HCT116 (cell line): ENCODE results near the gene R3HDM4. TPM values are rescaled to one million over a fixed set of nuclear protein-coding genes. Genes with fewer than 3 reads are reported as not detected.
"Not testable (repeated sequence)": the region's sequence is repeated elsewhere in the genome, so short reads cannot be mapped to it uniquely, and the experiment has no call there.

ENCODE experiments used
- ATAC-seq: fragments of 200-7000 bp; cut with Tn5 transposase; 2 replicates; pipeline ENCODE4 v1.9.1; 2020; ENCODE audit warnings: mild to moderate bottlenecking, moderate library complexity
- BruUV-seq: library from RNA; stranded (reverse); fragments of 400-500 nt; replicated peaks from 2 replicates; lab custom pipeline; 2021; lab: Mats Ljungman, UMichigan
- CTCF ChIA-PET: fragments of 300-600 bp; sonication (Branson Sonifier 250); formaldehyde crosslinking; loops from one replicate; lab custom pipeline; 2021; ENCODE audit warnings: antibody characterized with exemption; lab: Charles Lee
- POLR2A ChIA-PET: fragments of 300-600, 350-600 bp; sonication (Branson Sonifier 250); formaldehyde crosslinking; loops from one replicate; lab custom pipeline; 2021; ENCODE audit warnings: antibody characterized with exemption; lab: Charles Lee
- RAD21 ChIA-PET, 2 experiments: fragments of 300-600 bp; sonication (Branson Sonifier 250); formaldehyde crosslinking; loops; one replicate each; lab custom pipeline; 2023; ENCODE audit warnings: low total read pairs in 2 of 2; ENCODE audit not compliant: uncharacterized antibody in 2 of 2, unreplicated experiment in 2 of 2, low non-redundant PET in 1 of 2; lab: Charles Lee
- DNase-seq: peaks from one replicate; pipeline ENCODE4 v3.0.0-alpha.2; 2010; ENCODE audit warnings: low read depth, low spot score
- H2AFZ ChIP-seq: fragments of 200-600 bp; shearing (Covaris generic), sonication (generic); 2 replicates; pipeline ENCODE4 v1.6.1; 2017; ENCODE audit warnings: low read depth, mixed run types, mixed read lengths, antibody characterized with exemption, low read length; ENCODE audit not compliant: poor library complexity, severe bottlenecking
- H3K27ac ChIP-seq: 2 replicates; pipeline ENCODE4 v1.5.1; 2012; ENCODE audit warnings: low read depth, low read length
- H3K27me3 ChIP-seq: fragments of 200-600 bp; sonication (generic); 2 replicates; pipeline ENCODE4 v1.6.1; 2016; ENCODE audit warnings: mixed run types, low read length, mixed read lengths; ENCODE audit not compliant: insufficient read depth
- H3K36me3 ChIP-seq, 2 experiments: fragments of 200-500 bp in 1 of 2; fragments of 200-600 bp in 1 of 2; sonication (Bioruptor generic) in 1 of 2; sonication (generic) in 1 of 2; 2 replicates each; pipeline versions ENCODE4 v1.5.1 to v1.6.1; 2014 to 2016; ENCODE audit warnings: low read length in 2 of 2, inconsistent platforms in 1 of 2, mixed read lengths in 1 of 2, mixed run types in 1 of 2; ENCODE audit not compliant: insufficient read depth in 2 of 2, control insufficient read depth in 1 of 2
- H3K4me1 ChIP-seq, 2 experiments: fragments of 200-600 bp in 1 of 2; sonication (generic) in 1 of 2; 2 replicates each; pipeline versions ENCODE4 v1.5.1 to v1.6.1; 2012 to 2017; ENCODE audit warnings: low read length in 2 of 2, inconsistent platforms in 1 of 2, mild to moderate bottlenecking in 1 of 2, mixed read lengths in 1 of 2, mixed run types in 1 of 2, moderate library complexity in 1 of 2; ENCODE audit not compliant: insufficient read depth in 2 of 2, control insufficient read depth in 1 of 2
- H3K4me2 ChIP-seq: fragments of 200-600 bp; sonication (generic); 2 replicates; pipeline ENCODE4 v1.6.1; 2017; ENCODE audit warnings: mixed run types, low read length, mixed read lengths
- H3K4me3 ChIP-seq, 2 experiments: fragments of 200-600 bp in 1 of 2; sonication (generic) in 1 of 2; replicated peaks in 1 of 2; 2 replicates each; pipeline ENCODE4 v1.5.1; 2011 to 2016; ENCODE audit warnings: low read length in 2 of 2, control low read depth in 1 of 2, low read depth in 1 of 2, mild to moderate bottlenecking in 1 of 2, mixed read lengths in 1 of 2, mixed run types in 1 of 2
- H3K79me2 ChIP-seq: fragments of 200-600 bp; sonication (generic); 2 replicates; pipeline ENCODE4 v1.6.1; 2017; ENCODE audit warnings: mild to moderate bottlenecking, mixed run types, low read length, moderate library complexity, mixed read lengths; ENCODE audit not compliant: insufficient read depth
- H3K9ac ChIP-seq: fragments of 200-600 bp; sonication (generic); 2 replicates; pipeline ENCODE4 v1.6.1; 2016; ENCODE audit warnings: low read length, mixed read lengths
- H3K9me2 ChIP-seq: fragments of 200-600 bp; sonication (generic), shearing (Covaris generic); 2 replicates; pipeline ENCODE4 v1.6.1; 2017; ENCODE audit warnings: mixed run types, mild to moderate bottlenecking, moderate library complexity; ENCODE audit not compliant: insufficient read depth
- H3K9me3 ChIP-seq, 2 experiments: fragments of 200-500 bp in 1 of 2; fragments of 200-600 bp in 1 of 2; sonication (Bioruptor generic) in 1 of 2; sonication (generic) in 1 of 2; 2 replicates each; pipeline ENCODE4 v1.6.1; 2014 to 2017; ENCODE audit warnings: low read length in 2 of 2, mixed read lengths in 2 of 2, inconsistent platforms in 1 of 2, low read depth in 1 of 2, mild to moderate bottlenecking in 1 of 2, mixed run types in 1 of 2, moderate library complexity in 1 of 2; ENCODE audit not compliant: control insufficient read depth in 1 of 2, insufficient read depth in 1 of 2
- H4K20me1 ChIP-seq: fragments of 200-600 bp; sonication (generic), shearing (Covaris generic); 2 replicates; pipeline ENCODE4 v1.6.1; 2017; ENCODE audit warnings: mixed run types, mild to moderate bottlenecking, moderate library complexity; ENCODE audit not compliant: insufficient read depth
- ATF3 ChIP-seq: IDR thresholded peaks from 2 replicates; pipeline ENCODE4 v1.6.1; 2012
- CBX3 ChIP-seq: IDR thresholded peaks from 2 replicates; pipeline ENCODE4 v1.6.1; 2012; ENCODE audit warnings: low read depth
- EGR1 ChIP-seq: IDR thresholded peaks from 2 replicates; pipeline ENCODE4 v1.6.1; 2012; ENCODE audit warnings: low read depth
- EZH2phosphoT487 ChIP-seq: fragments of 200-600 bp; IDR thresholded peaks from 2 replicates; pipeline ENCODE4 v1.6.1; 2018; ENCODE audit warnings: antibody characterized with exemption, borderline replicate concordance
- JUND ChIP-seq: IDR thresholded peaks from 2 replicates; pipeline ENCODE4 v1.6.1; 2012
- RAD21 ChIP-seq: IDR thresholded peaks from 2 replicates; pipeline ENCODE4 v1.6.1; 2012; ENCODE audit warnings: low read depth, mild to moderate bottlenecking
- REST ChIP-seq: IDR thresholded peaks from 2 replicates; pipeline ENCODE4 v1.6.1; 2012; ENCODE audit warnings: low read depth
- SIN3A ChIP-seq: IDR thresholded peaks from 2 replicates; pipeline ENCODE4 v1.6.1; 2012; ENCODE audit warnings: low read depth
- SP1 ChIP-seq: IDR thresholded peaks from 2 replicates; pipeline ENCODE4 v1.6.1; 2012; ENCODE audit warnings: low read depth
- TCF7L2 ChIP-seq: IDR thresholded peaks from 2 replicates; pipeline ENCODE4 v1.7.0; 2011; ENCODE audit warnings: borderline replicate concordance, inconsistent platforms; ENCODE audit not compliant: insufficient read depth, insufficient read length; ENCODE audit errors: extremely low read depth
- YY1 ChIP-seq: IDR thresholded peaks from 2 replicates; pipeline ENCODE4 v1.6.1; 2011; ENCODE audit warnings: low read length, low read depth, moderate library complexity, mild to moderate bottlenecking; ENCODE audit not compliant: insufficient replicate concordance; ENCODE audit errors: extremely low read depth
- ZNF274 ChIP-seq: fragments of 200-500 bp; sonication (Bioruptor generic); IDR thresholded peaks from 2 replicates; pipeline ENCODE4 v1.6.1; 2014; ENCODE audit warnings: mild to moderate bottlenecking, low read depth, low read length, inconsistent platforms
- intact Hi-C: fragments of 100-400 bp; cut with micrococcal nuclease; formaldehyde crosslinking; loops from 2 replicates; pipeline ENCODE4 v1.10.0; 2022
- total RNA-seq: library from RNA; stranded (reverse); gene quantifications from one replicate; pipeline ENCODE4 v1.2.1, GENCODE V29; 2021; ENCODE audit not compliant: unreplicated experiment

The R3HDM4 gene
- total RNA-seq, 1 experiment from 2014 or later, result 92.3 TPM

- ChIA-PET POLR2A (interaction anchor here (0.9 kb wide), 1 partner anchor 20 kb away, joined by 5 read pairs; no protein-coding TSS in a partner anchor), RAD21 (no interaction called here)
Observed at GRCh38 chr19:892243-892893, 20.7 kb downstream of the R3HDM4 start.

GRCh38 chr19:891421-892200, 21.4 kb downstream of the R3HDM4 start:
- Histone ChIP-seq H3K4me1 (peaks cover 0 to 13% of the 10 kb centered on the region in 2 experiments; a peak in 2 of 4 replicates), H3K4me2 (peak overlapping the region; percentile 80), H3K79me2 (peaks cover 12% of the 10 kb centered on the region; the same call in 1 of the 2 replicates), H3K9ac (peak overlapping the region; percentile 87), H3K4me3 (peak overlapping the region; percentile 83 to 85), H3K36me3 (peaks cover 7 to 19% of the 10 kb centered on the region in 2 experiments; a peak in 3 of 4 replicates), H3K27ac (peak overlapping the region; percentile 82)
- intact Hi-C loops, H4K20me1 ChIP-seq, BruUV-seq, H3K27me3 ChIP-seq, H2AFZ ChIP-seq, DNase-seq, H3K9me3 ChIP-seq, POLR2A ChIA-PET, H3K9me2 ChIP-seq, ATAC-seq, RAD21 ChIA-PET, CTCF ChIA-PET: not testable (repeated sequence)

More at GRCh38 chr19:892243-892893, 20.7 kb downstream of the R3HDM4 start:
- DNase-seq (no peak), ATAC-seq (peak; percentile 35)
- Histone ChIP-seq H2AFZ (no peak overlapping the region), H3K9me3 (no peaks in the 10 kb centered on the region), H3K4me3 (peak overlapping the region; percentile 83 to 85), H3K9ac (peak overlapping the region; percentile 87), H3K27ac (peak overlapping the region; percentile 82), H4K20me1 (no peaks in the 10 kb centered on the region), H3K9me2 (no peaks in the 10 kb centered on the region), H3K4me1 (peaks cover 0 to 13% of the 10 kb centered on the region in 2 experiments; a peak in 2 of 4 replicates), H3K36me3 (peaks cover 10 to 19% of the 10 kb centered on the region in 2 experiments; a peak in 3 of 4 replicates), H3K4me2 (peak overlapping the region; percentile 80), H3K27me3 (no peaks in the 10 kb centered on the region), H3K79me2 (peaks cover 12% of the 10 kb centered on the region; the same call in 1 of the 2 replicates)
- no TSS peak for BruUV-seq
- intact Hi-C loops, result no loop called here
- no peak for TF ChIP-seq CBX3
- no peak for TF ChIP-seq ATF3
- TF ChIP-seq EGR1, result no peak
- TF ChIP-seq EZH2phosphoT487, result no peak
- no peak for TF ChIP-seq REST
- TF ChIP-seq TCF7L2, result no peak
- TF ChIP-seq SIN3A, result no peak
- no peak for TF ChIP-seq YY1
- no peak for TF ChIP-seq ZNF274
- no peak for TF ChIP-seq SP1
- no peak for TF ChIP-seq JUND
- no peak for TF ChIP-seq RAD21
- CTCF ChIA-PET, result no interaction called here
